Measurements from ENCODE around the gene LBHD2. TPM values are rescaled to one million over a fixed set of nuclear protein-coding genes. Genes with fewer than 3 reads are reported as not detected.

Gene LBHD2
- total RNA-seq, 1 experiment from 2014 or later: not detected

DNA sequence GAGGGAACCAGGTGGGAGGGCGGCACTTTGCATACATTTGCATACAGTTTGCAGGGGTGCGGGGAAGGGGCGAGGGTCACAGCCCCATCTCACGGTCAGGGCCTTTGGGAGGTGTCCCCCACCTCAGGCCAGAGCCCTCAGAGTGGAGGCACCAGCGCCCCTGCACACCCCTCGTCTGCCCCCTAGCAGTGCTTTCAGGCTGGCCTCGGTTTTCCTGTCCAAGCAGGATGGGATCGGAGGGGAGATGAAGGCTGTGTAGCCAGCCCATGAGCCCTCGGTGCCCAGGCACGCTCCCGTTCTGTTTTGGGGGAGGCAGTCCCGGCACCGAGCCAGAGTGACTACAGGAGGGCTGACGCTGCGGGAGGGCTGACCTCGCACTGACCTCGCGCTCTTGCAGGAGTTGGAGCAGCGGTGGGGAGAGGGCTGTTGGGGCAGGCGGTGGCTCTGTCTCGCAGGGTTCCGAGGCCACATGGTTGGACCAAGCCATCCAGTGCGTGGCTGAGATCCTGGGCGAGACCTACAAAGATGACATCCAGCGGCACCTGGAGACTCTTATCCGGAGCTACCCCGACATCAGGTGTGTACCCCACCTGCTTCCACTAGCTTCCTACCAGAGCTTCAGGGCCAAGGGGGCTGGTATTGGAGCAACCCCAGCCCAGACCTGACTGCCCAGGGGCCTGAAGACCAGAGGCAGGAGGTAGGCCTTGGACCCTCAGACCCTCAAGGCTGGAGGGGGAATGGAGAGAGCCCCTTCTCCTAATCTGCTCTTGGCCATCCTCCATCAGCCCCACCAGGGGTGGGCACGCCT lies 24.1 kb downstream of the LBHD2 start:
- TF ChIP-seq ZFX (IDR thresholded peaks at IDR 0.05) (no peak), CBX3 (IDR thresholded peaks at IDR 0.05; ENCODE audit: low read depth) (no peak), FOSL1 (IDR thresholded peaks at IDR 0.05; ENCODE audit: low read depth) (no peak), CEBPB (IDR thresholded peaks at IDR 0.05; ENCODE audit: low read depth) (no peak), RAD21 (IDR thresholded peaks at IDR 0.05; ENCODE audit: low read depth) (no peak), EZH2 (IDR thresholded peaks at IDR 0.05) (no peak), JUND (IDR thresholded peaks at IDR 0.05) (no peak), EZH2phosphoT487 (IDR thresholded peaks at IDR 0.05; ENCODE audit: borderline replicate concordance) (no peak), ELF1 (IDR thresholded peaks at IDR 0.05; ENCODE audit: borderline replicate concordance, low read depth) (no peak), TCF7L2 (IDR thresholded peaks at IDR 0.05; ENCODE audit: borderline replicate concordance, extremely low read depth, insufficient read depth, insufficient read length) (no peak), ZNF274 (IDR thresholded peaks at IDR 0.05; ENCODE audit: low read depth, low read length) (no peak), EGR1 (IDR thresholded peaks at IDR 0.05; ENCODE audit: low read depth) (no peak), SRF (IDR thresholded peaks at IDR 0.05; ENCODE audit: low read depth) (no peak), SIN3A (IDR thresholded peaks at IDR 0.05; ENCODE audit: low read depth) (no peak), POLR2A (IDR thresholded peaks at IDR 0.05; ENCODE audit: borderline replicate concordance, extremely low read depth, insufficient read depth, insufficient read length) (no peak)
- TF ChIP-seq, protein P1, sequence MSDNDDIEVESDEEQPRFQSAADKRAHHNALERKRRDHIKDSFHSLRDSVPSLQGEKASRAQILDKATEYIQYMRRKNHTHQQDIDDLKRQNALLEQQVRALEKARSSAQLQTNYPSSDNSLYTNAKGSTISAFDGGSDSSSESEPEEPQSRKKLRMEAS (IDR thresholded peaks at IDR 0.05): no peak
- TF ChIP-seq, protein P2, sequence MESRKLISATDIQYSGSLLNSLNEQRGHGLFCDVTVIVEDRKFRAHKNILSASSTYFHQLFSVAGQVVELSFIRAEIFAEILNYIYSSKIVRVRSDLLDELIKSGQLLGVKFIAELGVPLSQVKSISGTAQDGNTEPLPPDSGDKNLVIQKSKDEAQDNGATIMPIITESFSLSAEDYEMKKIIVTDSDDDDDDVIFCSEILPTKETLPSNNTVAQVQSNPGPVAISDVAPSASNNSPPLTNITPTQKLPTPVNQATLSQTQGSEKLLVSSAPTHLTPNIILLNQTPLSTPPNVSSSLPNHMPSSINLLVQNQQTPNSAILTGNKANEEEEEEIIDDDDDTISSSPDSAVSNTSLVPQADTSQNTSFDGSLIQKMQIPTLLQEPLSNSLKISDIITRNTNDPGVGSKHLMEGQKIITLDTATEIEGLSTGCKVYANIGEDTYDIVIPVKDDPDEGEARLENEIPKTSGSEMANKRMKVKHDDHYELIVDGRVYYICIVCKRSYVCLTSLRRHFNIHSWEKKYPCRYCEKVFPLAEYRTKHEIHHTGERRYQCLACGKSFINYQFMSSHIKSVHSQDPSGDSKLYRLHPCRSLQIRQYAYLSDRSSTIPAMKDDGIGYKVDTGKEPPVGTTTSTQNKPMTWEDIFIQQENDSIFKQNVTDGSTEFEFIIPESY (IDR thresholded peaks at IDR 0.05; ENCODE audit: extremely low read depth, insufficient replicate concordance, low read length): no peak
- TF ChIP-seq, protein P3, sequence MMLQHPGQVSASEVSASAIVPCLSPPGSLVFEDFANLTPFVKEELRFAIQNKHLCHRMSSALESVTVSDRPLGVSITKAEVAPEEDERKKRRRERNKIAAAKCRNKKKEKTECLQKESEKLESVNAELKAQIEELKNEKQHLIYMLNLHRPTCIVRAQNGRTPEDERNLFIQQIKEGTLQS (IDR thresholded peaks at IDR 0.05): no peak
- TF ChIP-seq, protein P4, sequence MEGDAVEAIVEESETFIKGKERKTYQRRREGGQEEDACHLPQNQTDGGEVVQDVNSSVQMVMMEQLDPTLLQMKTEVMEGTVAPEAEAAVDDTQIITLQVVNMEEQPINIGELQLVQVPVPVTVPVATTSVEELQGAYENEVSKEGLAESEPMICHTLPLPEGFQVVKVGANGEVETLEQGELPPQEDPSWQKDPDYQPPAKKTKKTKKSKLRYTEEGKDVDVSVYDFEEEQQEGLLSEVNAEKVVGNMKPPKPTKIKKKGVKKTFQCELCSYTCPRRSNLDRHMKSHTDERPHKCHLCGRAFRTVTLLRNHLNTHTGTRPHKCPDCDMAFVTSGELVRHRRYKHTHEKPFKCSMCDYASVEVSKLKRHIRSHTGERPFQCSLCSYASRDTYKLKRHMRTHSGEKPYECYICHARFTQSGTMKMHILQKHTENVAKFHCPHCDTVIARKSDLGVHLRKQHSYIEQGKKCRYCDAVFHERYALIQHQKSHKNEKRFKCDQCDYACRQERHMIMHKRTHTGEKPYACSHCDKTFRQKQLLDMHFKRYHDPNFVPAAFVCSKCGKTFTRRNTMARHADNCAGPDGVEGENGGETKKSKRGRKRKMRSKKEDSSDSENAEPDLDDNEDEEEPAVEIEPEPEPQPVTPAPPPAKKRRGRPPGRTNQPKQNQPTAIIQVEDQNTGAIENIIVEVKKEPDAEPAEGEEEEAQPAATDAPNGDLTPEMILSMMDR (IDR thresholded peaks at IDR 0.05 in 2 of 3, conservative IDR thresholded peaks at IDR 0.05 in 1 of 3; ENCODE audit: borderline replicate concordance in 1 of 3, insufficient read depth in 1 of 3, low read depth in 2 of 3, low read length in 2 of 3): no peak
- H4K20me1 ChIP-seq (ENCODE audit: insufficient read depth): no peaks in the 10 kb centered on the region
- intact Hi-C loops (cut with micrococcal nuclease): no loop called here
- H3K36me3 ChIP-seq (ENCODE audit: control insufficient read depth in 1 of 2, insufficient read depth in 2 of 2, low read length in 2 of 2): no peaks in the 10 kb centered on the region
- H3K9ac ChIP-seq (ENCODE audit: low read length): peak overlapping the region; percentile 49
- H3K27me3 ChIP-seq (ENCODE audit: insufficient read depth, low read length): no peaks in the 10 kb centered on the region
- peak overlapping the region; percentile 71 for H3K27ac ChIP-seq (ENCODE audit: low read depth, low read length)
- peak overlapping the region; percentile 70 for H3K4me2 ChIP-seq (ENCODE audit: low read length)
- H3K9me3 ChIP-seq (ENCODE audit: control insufficient read depth in 1 of 2, insufficient read depth in 1 of 2, low read depth in 1 of 2, low read length in 2 of 2): no peaks in the 10 kb centered on the region
- H3K9me2 ChIP-seq (ENCODE audit: insufficient read depth): no peaks in the 10 kb centered on the region
- H3K4me3 ChIP-seq (replicated peaks in 1 of 2; ENCODE audit: low read depth in 1 of 2, low read length in 2 of 2): peak overlapping the region in 1 of 2 experiments; percentile 20; a peak in 1 of 4 replicates
- RAD21 ChIA-PET (ENCODE audit: low non-redundant PET in 1 of 2, low total read pairs in 2 of 2, uncharacterized antibody in 2 of 2, unreplicated experiment in 2 of 2): no interaction called here
- H3K4me1 ChIP-seq (ENCODE audit: control insufficient read depth in 1 of 2, insufficient read depth in 2 of 2, low read length in 2 of 2): peaks cover 57 to 78% of the 10 kb centered on the region in 2 experiments
- CTCF ChIA-PET: no interaction called here
- no peaks in the 10 kb centered on the region for H3K79me2 ChIP-seq (ENCODE audit: insufficient read depth, low read length)
- DNase-seq (ENCODE audit: low read depth, low spot score) (no peak), ATAC-seq (no peak)
- POLR2A ChIA-PET: no interaction called here
- BruUV-seq (replicated peaks): no TSS peak
- H2AFZ ChIP-seq (ENCODE audit: low read depth, low read length, poor library complexity, severe bottlenecking): no peak overlapping the region
